Cortex of kidney (tissue), 1 donor: ENCODE results near the gene PRR15L.
"Not testable (repeated sequence)": the region's sequence is repeated elsewhere in the genome, so short reads cannot be mapped to it uniquely, and the experiment has no call there.

Experiments used
- DNase-seq: peaks from one replicate; lab custom pipeline; 2025; lab: John Stamatoyannopoulos, UW

PRR15L gene, protein sequence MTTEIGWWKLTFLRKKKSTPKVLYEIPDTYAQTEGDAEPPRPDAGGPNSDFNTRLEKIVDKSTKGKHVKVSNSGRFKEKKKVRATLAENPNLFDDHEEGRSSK

DNA sequence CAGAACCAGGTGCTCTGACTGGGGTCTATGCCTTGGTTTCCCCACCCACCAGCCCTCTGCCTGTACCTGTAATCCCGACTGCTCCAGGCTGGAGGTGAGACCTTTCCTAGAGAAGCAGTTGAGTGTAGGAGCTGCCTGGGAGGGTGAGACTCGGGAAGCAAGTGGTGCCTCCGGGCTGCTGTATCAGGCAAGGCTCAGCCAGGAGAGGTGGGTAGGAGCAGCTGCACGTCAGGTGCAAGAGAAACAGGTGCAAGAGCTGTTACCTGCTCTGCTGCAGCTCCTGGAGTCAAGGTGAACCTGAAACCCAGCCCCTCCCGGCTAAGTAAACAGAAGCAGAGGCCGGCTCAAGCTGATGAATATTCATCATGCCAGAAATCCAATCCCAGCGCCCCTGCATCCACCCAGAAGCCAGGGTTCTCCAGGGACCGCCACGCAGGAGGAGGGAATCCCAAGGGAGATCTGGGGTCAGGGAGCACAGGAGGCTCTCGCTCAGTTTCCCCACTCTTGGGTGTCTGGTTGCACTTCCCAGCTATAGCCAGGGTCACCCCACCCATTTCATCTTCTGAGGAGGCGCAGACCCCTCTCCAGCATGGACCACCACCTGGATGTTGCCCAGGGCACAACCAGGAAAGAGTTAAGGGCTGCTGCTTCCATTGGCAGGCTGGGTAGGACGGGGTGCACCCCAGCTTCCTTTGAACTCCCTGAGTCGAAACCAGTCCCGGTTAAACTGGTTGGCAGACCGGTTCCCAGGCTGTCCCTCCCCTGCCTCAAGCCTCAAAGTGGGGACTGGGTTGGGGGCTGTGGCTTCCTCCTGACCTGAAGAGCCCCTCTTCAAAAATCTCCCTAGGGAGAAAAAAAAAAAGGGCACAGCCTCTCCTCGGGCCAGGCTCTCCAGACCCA is at the start of gene PRR15L:
PRR15L (minus strand) TSS at position 293 of the 900 bp plus-strand sequence. CDS start 4,649 bp downstream, outside the sequence.
- DNase-seq: no peak

GRCh38 chr17:48006936-48007709 is 49.4 kb upstream of the PRR15L start:
- no peak for DNase-seq

DNA sequence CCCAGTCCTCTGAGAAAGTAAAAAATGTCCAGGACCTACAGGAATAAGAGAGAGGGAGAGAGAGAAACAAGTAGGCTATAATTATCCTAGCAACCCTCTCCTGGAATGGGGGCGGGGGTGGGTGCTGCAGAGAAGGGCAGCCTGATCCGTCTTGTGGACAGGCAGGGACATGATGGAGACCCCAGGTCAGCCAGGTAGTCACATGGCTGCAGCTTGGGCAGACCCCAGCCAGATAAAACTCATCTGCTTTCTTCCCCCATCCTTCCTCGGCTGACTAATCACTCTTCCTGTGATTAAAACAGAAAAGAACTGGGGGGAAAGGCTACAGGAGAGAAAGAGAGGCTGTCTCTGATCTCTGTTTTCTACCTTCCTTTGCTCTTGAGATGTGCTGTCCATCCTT is 47.3 kb upstream of the PRR15L start:
- DNase-seq: no peak

DNA sequence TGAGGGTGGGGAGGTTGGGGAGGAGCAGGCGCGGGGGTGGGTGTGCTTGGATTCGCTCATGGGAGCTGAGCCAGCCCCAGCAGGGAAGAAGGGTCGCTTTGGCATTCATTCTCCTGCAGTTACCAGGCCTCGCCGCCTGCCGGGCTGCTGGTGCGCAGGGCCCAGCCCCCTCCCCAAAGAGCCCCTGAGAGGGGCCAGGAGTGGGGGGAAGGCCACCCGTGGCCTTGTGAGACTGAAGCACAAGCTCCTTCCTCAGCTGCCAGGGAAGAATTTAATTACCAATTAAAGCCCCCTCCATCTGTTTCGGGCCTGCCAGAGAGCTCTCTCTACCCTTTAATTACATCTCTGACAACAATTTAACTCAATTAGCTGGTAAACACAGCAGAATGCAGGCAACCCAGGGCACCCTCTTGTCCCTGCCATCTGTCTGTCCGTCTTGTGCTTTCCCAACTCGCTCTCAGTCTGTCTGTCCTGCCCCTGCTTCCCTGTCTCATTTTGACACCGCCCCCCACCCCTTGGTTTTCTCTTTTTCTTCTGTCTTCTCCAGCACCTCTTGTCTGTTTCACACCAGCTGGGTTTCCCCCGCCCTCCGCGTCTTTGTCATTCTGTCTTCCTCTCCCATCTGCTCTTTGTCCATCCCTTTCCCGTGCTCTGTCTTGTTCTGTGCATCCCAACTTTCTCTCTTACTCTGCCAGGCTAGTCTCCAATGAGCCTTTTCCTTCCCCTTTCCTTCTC is 45.9 kb upstream of the PRR15L start:
- no peak for DNase-seq

- no peak for DNase-seq
These were observed 45.3 kb upstream of the PRR15L start for GRCh38 chr17:48002916-48003416.

DNA sequence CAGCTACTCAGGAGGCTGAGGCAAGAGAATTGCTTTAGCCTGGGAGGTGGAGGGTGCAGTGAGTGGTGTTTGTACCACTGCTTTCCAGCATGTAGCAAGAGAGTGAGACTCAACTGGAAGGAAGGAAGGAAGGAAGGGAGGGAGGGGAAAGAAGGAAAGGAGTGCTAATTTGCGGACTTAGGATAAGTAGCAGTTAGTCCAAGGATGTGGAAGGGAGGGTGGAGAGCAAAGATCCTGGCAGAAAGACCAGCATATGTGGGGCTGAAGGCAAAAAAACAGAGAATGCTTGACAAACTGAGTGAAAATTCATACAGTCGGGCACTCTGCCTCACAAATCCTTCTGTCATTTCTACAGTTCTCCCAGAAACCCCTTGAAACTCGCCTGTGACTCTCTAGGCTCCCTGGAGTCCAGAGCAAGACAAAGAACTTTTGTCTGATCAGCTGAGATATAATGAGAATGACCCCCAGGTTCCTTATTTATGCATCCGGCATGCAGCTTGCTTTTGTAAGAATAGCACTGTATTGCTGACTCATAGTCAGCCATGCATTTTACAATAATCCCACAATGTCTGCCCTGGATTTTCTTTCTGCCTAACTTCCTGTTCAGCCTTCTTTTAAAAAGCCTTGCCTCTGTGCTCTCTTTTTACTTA is 44.7 kb upstream of the PRR15L start:
- DNase-seq: no peak

DNA sequence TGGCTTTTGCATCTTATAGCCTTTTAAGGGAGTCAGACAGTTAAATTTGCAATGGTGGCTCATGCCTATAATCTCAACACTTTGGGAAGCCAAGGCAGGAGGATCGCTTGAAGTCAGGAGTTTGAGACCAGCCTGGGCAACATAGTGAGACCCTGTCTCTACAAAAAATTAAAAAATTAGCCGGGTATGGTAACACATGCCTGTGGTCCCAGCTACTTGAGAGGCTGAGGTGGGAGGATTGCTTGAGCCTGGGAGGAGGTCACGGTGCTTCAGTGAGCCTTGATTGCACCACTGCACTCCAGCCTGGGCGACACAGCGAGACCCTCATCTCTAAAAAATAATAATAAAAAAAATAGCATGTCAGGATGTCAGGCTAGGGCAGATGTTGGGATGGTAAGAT is 44.0 kb upstream of the PRR15L start:
- not testable (repeated sequence) for DNase-seq

DNA sequence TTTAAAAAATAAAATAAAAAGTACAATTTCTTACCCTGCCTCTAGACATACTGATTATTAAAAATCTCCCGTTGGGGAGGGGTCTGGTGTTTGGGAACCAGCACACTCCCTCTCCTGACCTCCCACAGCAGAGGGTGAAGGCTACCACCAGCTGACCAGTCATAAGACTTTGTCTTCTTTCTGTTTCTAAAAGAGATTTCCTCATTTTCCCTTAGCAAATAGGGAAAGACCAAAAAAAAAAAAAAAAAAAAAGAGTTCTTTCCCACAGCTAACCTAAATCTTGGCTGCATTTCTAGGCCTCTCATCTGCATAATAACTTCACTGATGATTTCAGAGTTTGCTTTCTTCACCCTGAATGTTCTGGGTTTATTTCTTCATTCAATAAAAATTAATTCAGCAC is 43.5 kb upstream of the PRR15L start:
- DNase-seq: no peak

DNA sequence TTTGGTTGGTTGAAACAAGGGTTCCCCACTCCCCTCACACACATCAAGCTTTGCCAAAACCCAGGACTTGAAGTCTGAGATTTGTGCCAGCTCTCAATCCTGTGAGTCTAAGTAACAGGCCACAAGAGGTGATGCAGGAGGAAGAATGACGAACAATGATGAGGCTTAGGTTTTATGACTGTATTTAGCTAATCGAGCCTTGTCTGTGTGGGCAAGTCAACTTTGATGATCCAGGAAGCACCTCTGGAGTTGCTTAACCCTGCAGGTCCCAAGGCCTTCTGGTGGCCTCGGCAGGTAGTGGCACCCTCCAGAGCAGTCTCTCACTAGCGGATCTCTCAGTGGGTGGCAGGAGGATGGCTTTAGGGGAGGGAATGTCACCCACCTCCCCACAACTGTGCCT is 41.9 kb upstream of the PRR15L start:
- DNase-seq: no peak

DNA sequence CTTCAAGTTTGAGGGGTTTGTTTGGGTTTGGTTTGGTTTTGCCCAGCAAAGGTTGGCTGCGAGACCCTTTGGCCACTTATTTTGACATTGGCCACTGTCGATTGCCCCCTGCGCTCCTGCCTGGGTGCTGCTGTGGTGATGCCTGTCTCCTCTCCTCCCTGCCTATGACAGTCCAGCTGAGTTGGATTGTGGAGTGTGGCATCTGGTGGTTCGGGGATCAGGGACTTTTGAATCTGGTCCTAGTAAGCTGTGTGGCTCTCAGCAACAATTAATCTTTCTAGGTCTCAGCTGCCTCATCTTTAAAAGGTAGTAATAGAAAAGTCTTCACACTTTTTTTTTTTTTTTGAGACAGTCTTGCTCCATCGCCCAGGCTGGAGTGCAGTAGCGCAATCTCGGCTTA is 40.4 kb upstream of the PRR15L start:
- DNase-seq: no peak

GRCh38 chr17:47997586-47997985 is 39.9 kb upstream of the PRR15L start:
- no peak for DNase-seq

DNA sequence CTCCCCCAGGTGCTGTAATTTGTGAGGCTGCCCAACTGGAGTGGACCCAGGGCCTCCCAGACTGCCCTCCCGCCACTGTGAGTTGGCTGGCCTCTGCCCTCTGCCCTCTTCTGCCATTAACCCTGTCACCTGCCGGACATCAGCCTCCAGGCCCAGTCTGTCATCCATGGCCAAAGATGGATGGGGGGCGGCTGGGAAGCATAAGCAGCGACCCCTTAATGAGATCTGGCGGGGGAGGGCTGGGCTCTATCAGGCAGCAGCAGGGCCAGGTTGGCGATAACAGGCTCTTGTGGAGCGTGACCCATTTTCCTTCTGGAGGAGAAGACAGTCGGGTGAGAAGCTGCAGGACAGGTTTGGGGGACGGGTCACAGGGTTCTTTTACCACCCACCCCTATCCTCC is 38.5 kb upstream of the PRR15L start:
- no peak for DNase-seq

DNA sequence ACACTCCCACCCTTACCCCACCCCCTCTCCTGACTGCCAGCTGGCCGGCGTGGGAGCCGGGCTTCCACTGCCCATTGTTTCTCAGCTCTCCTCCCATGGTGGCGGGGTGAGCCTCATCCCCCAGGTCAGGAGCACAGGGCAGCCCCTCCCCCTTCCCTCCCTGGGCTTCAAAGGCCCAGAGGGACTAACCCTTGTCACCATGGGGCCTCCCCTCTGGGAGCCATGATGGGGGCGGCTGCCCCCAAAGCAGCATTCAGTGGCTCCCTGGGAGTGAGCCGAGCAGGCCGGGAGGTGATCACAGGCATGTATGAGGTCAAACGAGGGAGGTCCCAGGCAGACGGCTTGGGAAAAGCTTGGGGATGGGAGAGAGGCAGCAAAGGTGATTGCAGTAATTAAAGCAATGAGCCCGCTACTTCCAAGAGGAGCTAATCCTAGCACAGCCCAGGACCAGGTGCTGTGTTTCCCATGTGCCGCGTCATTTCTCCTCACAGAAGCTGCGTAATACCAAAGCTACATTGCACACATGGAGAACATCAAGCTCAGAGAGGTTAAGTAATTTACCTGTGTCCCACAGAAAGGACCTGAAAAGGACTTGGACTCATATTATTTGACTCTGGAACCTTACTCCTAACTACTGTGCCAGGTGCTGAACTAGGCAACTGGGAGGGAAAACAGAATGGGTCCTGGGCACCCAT is 37.7 kb upstream of the PRR15L start:
- DNase-seq: no peak

DNA sequence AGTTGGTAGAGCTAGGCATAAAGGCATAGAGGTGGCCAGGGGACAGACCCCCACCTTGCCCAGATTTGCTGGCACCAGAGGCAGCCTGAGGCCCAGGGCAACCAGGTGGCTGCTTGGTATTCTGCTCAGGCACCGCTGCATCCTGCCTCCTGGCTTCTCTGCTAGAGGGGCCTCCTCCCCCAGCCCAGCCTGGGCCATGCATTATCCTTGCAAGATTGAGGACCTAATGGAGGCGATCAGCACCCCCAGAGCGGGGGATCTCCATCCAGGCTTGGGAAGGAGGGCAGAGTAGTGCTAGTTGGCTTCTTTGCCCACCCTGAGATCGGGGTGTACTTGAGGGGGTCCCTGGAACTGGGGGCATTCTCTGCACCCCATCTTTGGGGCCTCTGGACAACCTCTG is 37.0 kb upstream of the PRR15L start:
- DNase-seq: no peak

- DNase-seq: no peak
These were observed 36.3 kb upstream of the PRR15L start for GRCh38 chr17:47993964-47994363.

GRCh38 chr17:47993031-47993564 is 35.4 kb upstream of the PRR15L start:
- DNase-seq: no peak

DNA sequence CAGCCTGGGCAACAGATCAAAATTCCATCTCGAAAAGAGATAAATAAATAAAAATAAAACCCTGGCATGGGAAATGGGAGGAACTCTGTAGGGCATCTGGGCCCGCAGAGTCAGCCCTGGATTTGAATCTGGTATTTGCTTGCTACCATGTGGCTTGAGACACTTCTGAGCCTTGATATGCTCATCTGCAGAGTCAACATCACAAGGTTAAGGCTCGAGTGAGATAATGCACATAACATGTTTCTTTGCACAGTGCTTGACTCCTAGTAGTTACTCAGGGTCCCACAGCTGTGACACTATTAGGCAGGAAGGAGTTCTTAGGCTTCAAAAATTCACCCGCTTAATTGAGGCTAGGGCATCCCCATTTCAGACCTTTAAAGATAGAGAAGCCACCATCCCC is 34.5 kb upstream of the PRR15L start:
- DNase-seq: no peak

GRCh38 chr17:47990962-47991731 is 33.5 kb upstream of the PRR15L start:
- DNase-seq: no peak

GRCh38 chr17:47989700-47990099 is 32.0 kb upstream of the PRR15L start:
- DNase-seq: no peak

DNA sequence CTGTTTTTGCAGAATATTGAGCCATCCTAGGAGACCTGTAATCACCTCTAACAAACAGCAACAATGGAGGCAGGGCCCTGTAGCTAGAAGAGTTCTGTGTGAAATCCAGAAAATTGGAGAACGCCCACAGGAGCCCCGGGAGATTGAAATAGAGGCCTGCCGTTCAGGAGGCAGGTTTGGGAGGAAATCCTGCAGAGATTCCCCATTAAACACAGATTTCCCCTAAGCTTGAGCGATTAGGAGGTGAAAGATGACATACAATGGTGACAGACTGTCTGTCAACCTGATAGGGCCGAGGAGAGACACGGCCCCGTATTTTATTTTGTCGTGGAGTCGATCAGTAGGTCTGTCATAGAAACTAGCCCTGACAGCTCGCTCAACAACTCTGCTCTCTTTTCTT is 31.5 kb upstream of the PRR15L start:
- no peak for DNase-seq
